ENCODE measurements around the gene OTUD3. TPM values are rescaled to one million over a fixed set of nuclear protein-coding genes. Genes with fewer than 3 reads are reported as not detected.
A peak's percentile ranks its signal among the peaks of the same experiment; 100 is the strongest.
"Not testable (repeated sequence)": the region's sequence is repeated elsewhere in the genome, so short reads cannot be mapped to it uniquely, and the experiment has no call there.

The OTUD3 gene
- total RNA-seq, result 10 to 100 TPM; 10.2 to 11.2 TPM

- DNase-seq, result peak; percentile 98
- CTCF ChIA-PET, result interaction anchor here (0.5 to 2.4 kb wide), 17 partner anchors 9 to 269 kb away, joined by 3 to 8 read pairs (median 3); no protein-coding TSS in a partner anchor
- POLR2A ChIA-PET, result no interaction called here
- Mint-ChIP-seq H3K9me3 (no peaks in the 10 kb centered on the region), H3K36me3 (ENCODE audit: low read depth) (peaks cover 4% of the 10 kb centered on the region), H3K4me3 (peak within 1 kb of the TSS; percentile 87), H3K27ac (peak within 1 kb of the TSS; percentile 86), H3K4me1 (peaks cover 35% of the 10 kb centered on the region), H3K27me3 (peaks cover 3% of the 10 kb centered on the region)
These were observed at the start of gene OTUD3 for GRCh38 chr1:19882111-19883071. Gene OTUD3, plus strand, starts transcription at chr1:19882395. Its CDS starts 119 bp downstream, at chr1:19882514.

- POLR2A ChIA-PET, result no interaction called here
- Mint-ChIP-seq H3K36me3 (ENCODE audit: low read depth) (no peaks in the 10 kb centered on the region), H3K27me3 (peaks cover 38% of the 10 kb centered on the region), H3K9me3 (peaks cover 4% of the 10 kb centered on the region), H3K4me3 (no peak overlapping the region), H3K4me1 (no peaks in the 10 kb centered on the region), H3K27ac (no peak overlapping the region)
- CTCF ChIA-PET, result no interaction called here
- no peak for DNase-seq
These were observed 46.6 kb upstream of the OTUD3 start for GRCh38 chr1:19835578-19835977.

GRCh38 chr1:19837866-19838265 is 44.3 kb upstream of the OTUD3 start:
- ChIA-PET POLR2A (no interaction called here), CTCF (interaction anchor here (0.6 kb wide), 1 partner anchor 30 kb away, joined by 3 read pairs; no protein-coding TSS in a partner anchor)
- H3K36me3 Mint-ChIP-seq (ENCODE audit: low read depth), result no peaks in the 10 kb centered on the region
- H3K9me3 Mint-ChIP-seq, result no peaks in the 10 kb centered on the region
- DNase-seq, result no peak
- no peaks in the 10 kb centered on the region for H3K4me1 Mint-ChIP-seq
- H3K27me3 Mint-ChIP-seq, result peaks cover 38% of the 10 kb centered on the region
- no peak overlapping the region for H3K27ac Mint-ChIP-seq
- H3K4me3 Mint-ChIP-seq, result no peak overlapping the region

- Mint-ChIP-seq H3K4me3 (no peak overlapping the region), H3K27me3 (peaks cover 44% of the 10 kb centered on the region), H3K4me1 (no peaks in the 10 kb centered on the region), H3K9me3 (no peaks in the 10 kb centered on the region), H3K27ac (no peak overlapping the region), H3K36me3 (ENCODE audit: low read depth) (no peaks in the 10 kb centered on the region)
- no peak for DNase-seq
- ChIA-PET POLR2A (no interaction called here), CTCF (interaction anchor here (0.5 to 1.2 kb wide), 2 partner anchors 42 to 1174 kb away, joined by 3 to 6 read pairs; partner anchors contain the start of gene OTUD3)
These were observed 42.0 kb upstream of the OTUD3 start for GRCh38 chr1:19840228-19840627.

GRCh38 chr1:19844731-19845495 is 37.3 kb upstream of the OTUD3 start:
- no peaks in the 10 kb centered on the region for H3K9me3 Mint-ChIP-seq
- H3K36me3 Mint-ChIP-seq (ENCODE audit: low read depth), result no peaks in the 10 kb centered on the region
- peaks cover 32% of the 10 kb centered on the region for H3K27me3 Mint-ChIP-seq
- H3K4me3 Mint-ChIP-seq, result no peak overlapping the region
- no peak overlapping the region for H3K27ac Mint-ChIP-seq
- CTCF ChIA-PET, result no interaction called here
- no peaks in the 10 kb centered on the region for H3K4me1 Mint-ChIP-seq
- POLR2A ChIA-PET, result no interaction called here
- DNase-seq, result no peak

- Mint-ChIP-seq H3K36me3 (ENCODE audit: low read depth) (no peaks in the 10 kb centered on the region), H3K4me3 (no peak overlapping the region), H3K9me3 (no peaks in the 10 kb centered on the region), H3K27me3 (peaks cover 30% of the 10 kb centered on the region), H3K4me1 (no peaks in the 10 kb centered on the region), H3K27ac (no peak overlapping the region)
- ChIA-PET POLR2A (no interaction called here), CTCF (interaction anchor here (0.5 to 0.6 kb wide), 2 partner anchors 56 to 1064 kb away, joined by 3 read pairs; no protein-coding TSS in a partner anchor)
- no peak for DNase-seq
These were observed 36.6 kb upstream of the OTUD3 start for GRCh38 chr1:19845555-19845954.

GRCh38 chr1:19846338-19846737 is 35.9 kb upstream of the OTUD3 start:
- CTCF ChIA-PET, result interaction anchor here (0.6 kb wide), 1 partner anchor 1064 kb away, joined by 3 read pairs; no protein-coding TSS in a partner anchor
- DNase-seq, result no peak
- POLR2A ChIA-PET, result no interaction called here
- no peak overlapping the region for H3K27ac Mint-ChIP-seq
- no peaks in the 10 kb centered on the region for H3K9me3 Mint-ChIP-seq
- no peaks in the 10 kb centered on the region for H3K4me1 Mint-ChIP-seq
- no peaks in the 10 kb centered on the region for H3K36me3 Mint-ChIP-seq (ENCODE audit: low read depth)
- H3K4me3 Mint-ChIP-seq, result no peak overlapping the region
- peaks cover 27% of the 10 kb centered on the region for H3K27me3 Mint-ChIP-seq

- DNase-seq; H3K4me1 Mint-ChIP-seq; H3K4me3 Mint-ChIP-seq; H3K36me3 Mint-ChIP-seq (ENCODE audit: low read depth); H3K27ac Mint-ChIP-seq; H3K9me3 Mint-ChIP-seq; POLR2A ChIA-PET; CTCF ChIA-PET: not testable (repeated sequence)
- peaks cover 27% of the 10 kb centered on the region for H3K27me3 Mint-ChIP-seq
These were observed 34.9 kb upstream of the OTUD3 start for GRCh38 chr1:19847334-19847733.

- H3K4me1 Mint-ChIP-seq; H3K4me3 Mint-ChIP-seq; H3K27ac Mint-ChIP-seq; H3K9me3 Mint-ChIP-seq; DNase-seq; H3K36me3 Mint-ChIP-seq (ENCODE audit: low read depth); POLR2A ChIA-PET: not testable (repeated sequence)
- CTCF ChIA-PET, result interaction anchor here (0.7 kb wide), 1 partner anchor 324 kb away, joined by 3 read pairs; no protein-coding TSS in a partner anchor
- peaks cover 22% of the 10 kb centered on the region for H3K27me3 Mint-ChIP-seq
These were observed 32.9 kb upstream of the OTUD3 start for GRCh38 chr1:19849307-19849706.

- Mint-ChIP-seq H3K36me3 (ENCODE audit: low read depth) (no peaks in the 10 kb centered on the region), H3K4me3 (no peak overlapping the region), H3K9me3 (no peaks in the 10 kb centered on the region), H3K4me1 (no peaks in the 10 kb centered on the region), H3K27me3 (peaks cover 16% of the 10 kb centered on the region), H3K27ac (no peak overlapping the region)
- POLR2A ChIA-PET, result no interaction called here
- CTCF ChIA-PET, result interaction anchor here (0.6 kb wide), 1 partner anchor 962 kb away, joined by 3 read pairs; no protein-coding TSS in a partner anchor
- DNase-seq, result no peak
These were observed 32.0 kb upstream of the OTUD3 start for GRCh38 chr1:19850214-19850613.

GRCh38 chr1:19852036-19852435 is 30.2 kb upstream of the OTUD3 start:
- DNase-seq, result no peak
- no peaks in the 10 kb centered on the region for H3K36me3 Mint-ChIP-seq (ENCODE audit: low read depth)
- H3K9me3 Mint-ChIP-seq, result no peaks in the 10 kb centered on the region
- CTCF ChIA-PET, result no interaction called here
- H3K4me1 Mint-ChIP-seq, result no peaks in the 10 kb centered on the region
- POLR2A ChIA-PET, result interaction anchor here (0.6 kb wide), 1 partner anchor 27 kb away, joined by 3 read pairs; no protein-coding TSS in a partner anchor
- H3K27ac Mint-ChIP-seq, result no peak overlapping the region
- peaks cover 8% of the 10 kb centered on the region for H3K27me3 Mint-ChIP-seq
- no peak overlapping the region for H3K4me3 Mint-ChIP-seq

GRCh38 chr1:19854866-19855265 is 27.3 kb upstream of the OTUD3 start:
- Mint-ChIP-seq H3K27me3 (peaks cover 10% of the 10 kb centered on the region), H3K27ac (no peak overlapping the region), H3K9me3 (no peaks in the 10 kb centered on the region), H3K36me3 (ENCODE audit: low read depth) (no peaks in the 10 kb centered on the region), H3K4me3 (no peak overlapping the region), H3K4me1 (no peaks in the 10 kb centered on the region)
- ChIA-PET CTCF (interaction anchor here (0.7 kb wide), 1 partner anchor 27 kb away, joined by 3 read pairs; the partner anchor contains the start of gene OTUD3), POLR2A (no interaction called here)
- DNase-seq, result no peak

- Mint-ChIP-seq H3K4me3 (no peak overlapping the region), H3K36me3 (ENCODE audit: low read depth) (no peaks in the 10 kb centered on the region), H3K4me1 (no peaks in the 10 kb centered on the region), H3K27me3 (peaks cover 22% of the 10 kb centered on the region), H3K27ac (no peak overlapping the region), H3K9me3 (peaks cover 5% of the 10 kb centered on the region)
- POLR2A ChIA-PET, result no interaction called here
- CTCF ChIA-PET, result interaction anchor here (0.6 kb wide), 1 partner anchor 58 kb away, joined by 3 read pairs; no protein-coding TSS in a partner anchor
- DNase-seq, result no peak
These were observed 23.3 kb upstream of the OTUD3 start for GRCh38 chr1:19858893-19859292.
